GM18498 (cell line): ENCODE results near the gene CCDC9B.

ENCODE experiments used
- ATAC-seq: cut with Tn5 transposase; IDR thresholded peaks from one replicate; pipeline ENCODE4 v1.9.1; 2021; ENCODE audit warnings: mild to moderate bottlenecking, moderate library complexity; ENCODE audit not compliant: unreplicated experiment

The CCDC9B gene

GRCh38 chr15:40310993-40311392 is 29.7 kb downstream of the CCDC9B start:
- no peak for ATAC-seq

- ATAC-seq = no peak
Measured at GRCh38 chr15:40310001-40310959, 30.5 kb downstream of the CCDC9B start.

- no peak for ATAC-seq
Measured at GRCh38 chr15:40309344-40309862, 31.3 kb downstream of the CCDC9B start.

GRCh38 chr15:40307421-40308211 is 33.1 kb downstream of the CCDC9B start, which contains the start of gene PLCB2:
Gene PLCB2, minus strand, starts transcription at chr15:40307935. Its CDS starts 263 bp downstream, at chr15:40307672.
- peak; percentile 63 for ATAC-seq

- no peak for ATAC-seq
Measured at GRCh38 chr15:40306908-40307307, 33.8 kb downstream of the CCDC9B start.

- no peak for ATAC-seq
Measured at GRCh38 chr15:40306371-40306770, 34.4 kb downstream of the CCDC9B start.

GRCh38 chr15:40305281-40305680 is 35.5 kb downstream of the CCDC9B start:
- ATAC-seq = no peak

GRCh38 chr15:40303576-40303975 is 37.2 kb downstream of the CCDC9B start:
- ATAC-seq = no peak

GRCh38 chr15:40302981-40303380 is 37.8 kb downstream of the CCDC9B start:
- ATAC-seq = no peak

GRCh38 chr15:40302288-40302886 is 38.4 kb downstream of the CCDC9B start:
- ATAC-seq = no peak

- ATAC-seq = no peak
Measured at GRCh38 chr15:40301467-40302179, 39.1 kb downstream of the CCDC9B start.

- no peak for ATAC-seq
Measured at GRCh38 chr15:40300771-40301170, 40.0 kb downstream of the CCDC9B start.

GRCh38 chr15:40300367-40300766 is 40.4 kb downstream of the CCDC9B start:
- no peak for ATAC-seq

- ATAC-seq = no peak
Measured at GRCh38 chr15:40298216-40298935, 42.4 kb downstream of the CCDC9B start.

- no peak for ATAC-seq
Measured at GRCh38 chr15:40297356-40297755, 43.4 kb downstream of the CCDC9B start.

- no peak for ATAC-seq
Measured at GRCh38 chr15:40296561-40297230, 44.0 kb downstream of the CCDC9B start.

GRCh38 chr15:40295877-40296560 is 44.7 kb downstream of the CCDC9B start:
- ATAC-seq = no peak

- ATAC-seq = no peak
Measured at GRCh38 chr15:40295297-40295696, 45.4 kb downstream of the CCDC9B start.
